SW 1271 (cell line): Measurements from ENCODE around the gene CFAP77.
"Not testable (repeated sequence)": the region's sequence is repeated elsewhere in the genome, so short reads cannot be mapped to it uniquely, and the experiment has no call there.

ENCODE experiments used
- DNase-seq, 2 experiments: peaks; one replicate each; lab custom pipeline; 2025; lab: John Stamatoyannopoulos, UW

Gene CFAP77

GRCh38 chr9:132547976-132548730, 138.1 kb downstream of the CFAP77 start:
- DNase-seq = no peak

- no peak for DNase-seq
Measured at GRCh38 chr9:132548751-132549640, 139.0 kb downstream of the CFAP77 start.

- no peak for DNase-seq
Measured at GRCh38 chr9:132551556-132551955, 141.5 kb downstream of the CFAP77 start.

GRCh38 chr9:132552041-132552440, 142.0 kb downstream of the CFAP77 start:
- DNase-seq = no peak

GRCh38 chr9:132554755-132555154, 144.7 kb downstream of the CFAP77 start:
- no peak for DNase-seq

- DNase-seq = no peak
Measured at GRCh38 chr9:132555528-132555927, 145.5 kb downstream of the CFAP77 start.

GRCh38 chr9:132556235-132556634, 146.2 kb downstream of the CFAP77 start:
- DNase-seq = no peak

GRCh38 chr9:132556714-132557113, 146.7 kb downstream of the CFAP77 start:
- DNase-seq = no peak

- no peak for DNase-seq
Measured at GRCh38 chr9:132557159-132557558, 147.1 kb downstream of the CFAP77 start.

GRCh38 chr9:132559711-132560110, 149.7 kb downstream of the CFAP77 start:
- no peak for DNase-seq

- no peak for DNase-seq
Measured at GRCh38 chr9:132560616-132561202, 150.7 kb downstream of the CFAP77 start.

- DNase-seq = no peak
Measured at GRCh38 chr9:132562306-132562573, 152.2 kb downstream of the CFAP77 start.

- no peak for DNase-seq
Measured at GRCh38 chr9:132564526-132564925, 154.5 kb downstream of the CFAP77 start.

GRCh38 chr9:132568787-132569186, 158.8 kb downstream of the CFAP77 start:
- DNase-seq = not testable (repeated sequence)

- no peak for DNase-seq
Measured at GRCh38 chr9:132571806-132572600, 162.0 kb downstream of the CFAP77 start.

- DNase-seq = no peak
Measured at GRCh38 chr9:132572921-132573320, 162.9 kb downstream of the CFAP77 start.

GRCh38 chr9:132575005-132575609, 165.1 kb downstream of the CFAP77 start:
- DNase-seq = peak; percentile 40 to 65

- no peak for DNase-seq
Measured at GRCh38 chr9:132575811-132576210, 165.8 kb downstream of the CFAP77 start.

GRCh38 chr9:132577119-132577518, 167.1 kb downstream of the CFAP77 start:
- DNase-seq = no peak

GRCh38 chr9:132578367-132578932, 168.4 kb downstream of the CFAP77 start:
- DNase-seq = no peak

GRCh38 chr9:132579427-132579798, 169.4 kb downstream of the CFAP77 start:
- no peak for DNase-seq
